Endothelial cell of umbilical vein (primary cell): ENCODE data around the gene HSF2. TPM values are rescaled to one million over a fixed set of nuclear protein-coding genes. Genes with fewer than 3 reads are reported as not detected.
A peak's percentile ranks its signal among the peaks of the same experiment; 100 is the strongest.

Experiments
- BruUV-seq: library from RNA; stranded (reverse); fragments of 400-500 nt; replicated peaks from 2 replicates; lab custom pipeline; 2021; lab: Mats Ljungman, UMichigan
- CTCF ChIA-PET: fragments of 300-600, 350-600 bp; sonication (Branson Sonifier 250); formaldehyde crosslinking; loops from one replicate; lab custom pipeline; 2021; ENCODE audit warnings: antibody characterized with exemption, inconsistent platforms; lab: Charles Lee
- POLR2A ChIA-PET: fragments of 300-600, 350-600 bp; sonication (Branson Sonifier 250); formaldehyde crosslinking; loops from one replicate; lab custom pipeline; 2021; ENCODE audit warnings: antibody characterized with exemption, inconsistent platforms; lab: Charles Lee
- DNase-seq: peaks from one replicate; pipeline ENCODE4 v3.0.0-alpha.2; 2011; ENCODE audit warnings: low read depth, low spot score
- FAIRE-seq: peaks from 2 replicates; lab custom pipeline; 2011; peaks lifted over from hg19 to GRCh38; lab: Jason Lieb, UNC
- H2AFZ ChIP-seq: 2 replicates; pipeline ENCODE4 v1.6.0; 2012; ENCODE audit warnings: low read depth, low read length, control low read depth, inconsistent platforms
- H3K27ac ChIP-seq: 2 replicates; pipeline ENCODE4 v1.5.1; 2011; ENCODE audit warnings: low read depth, mild to moderate bottlenecking, control low read depth, low read length, moderate library complexity; ENCODE audit not compliant: insufficient read depth
- H3K27me3 ChIP-seq, 2 experiments: 2 replicates each; pipeline versions ENCODE4 v1.6.0 to v1.6.1; 2011; ENCODE audit warnings: low read length in 2 of 2, mixed read lengths in 1 of 2; ENCODE audit not compliant: control insufficient read depth in 2 of 2, insufficient read depth in 2 of 2
- H3K36me3 ChIP-seq, 2 experiments: 2 replicates in 1 of 2; 3 replicates in 1 of 2; pipeline ENCODE4 v1.5.1; 2011; ENCODE audit warnings: low read length in 2 of 2, mild to moderate bottlenecking in 1 of 2, moderate library complexity in 1 of 2; ENCODE audit not compliant: control insufficient read depth in 2 of 2, insufficient read depth in 2 of 2; ENCODE audit errors: extremely low read depth in 1 of 2
- H3K4me1 ChIP-seq: 3 replicates; pipeline ENCODE4 v1.5.1; 2011; ENCODE audit warnings: mild to moderate bottlenecking, low read length; ENCODE audit not compliant: control insufficient read depth, insufficient read depth; ENCODE audit errors: extremely low read depth
- H3K4me2 ChIP-seq: 2 replicates; pipeline ENCODE4 v1.6.1; 2011; ENCODE audit warnings: low read length, control low read depth, mixed read lengths; ENCODE audit not compliant: insufficient read depth
- H3K4me3 ChIP-seq, 3 experiments: fragments of 200-600 bp in 1 of 3; sonication (generic), shearing (Covaris generic) in 1 of 3; replicated peaks in 1 of 3; 2 replicates each; pipeline ENCODE4 v1.5.1; 2011 to 2016; ENCODE audit warnings: control low read depth in 3 of 3, low read length in 3 of 3, mild to moderate bottlenecking in 2 of 3, inconsistent platforms in 1 of 3, low read depth in 1 of 3, moderate library complexity in 1 of 3; ENCODE audit not compliant: insufficient read depth in 1 of 3
- H3K79me2 ChIP-seq: 2 replicates; pipeline ENCODE4 v1.6.0; 2012; ENCODE audit warnings: low read length, inconsistent platforms; ENCODE audit not compliant: control insufficient read depth, insufficient read depth
- H3K9ac ChIP-seq: replicated peaks from 2 replicates; pipeline ENCODE3; 2011; ENCODE audit warnings: low read length, control low read depth; ENCODE audit not compliant: insufficient read depth; ENCODE audit errors: extremely low read depth
- H3K9me1 ChIP-seq: replicated peaks from 3 replicates; pipeline ENCODE4 v1.6.0; 2011; ENCODE audit warnings: mild to moderate bottlenecking, low read length; ENCODE audit not compliant: control insufficient read depth, insufficient read depth; ENCODE audit errors: extremely low read depth
- H3K9me3 ChIP-seq: replicated peaks from 2 replicates; pipeline ENCODE4 v1.5.1; 2012; ENCODE audit warnings: low read length, inconsistent platforms; ENCODE audit not compliant: control insufficient read depth, insufficient read depth
- H4K20me1 ChIP-seq: replicated peaks from 2 replicates; pipeline ENCODE3; 2011; ENCODE audit warnings: mild to moderate bottlenecking, low read length; ENCODE audit not compliant: control insufficient read depth, insufficient read depth; ENCODE audit errors: extremely low read depth
- EZH2 ChIP-seq: IDR thresholded peaks from 2 replicates; pipeline ENCODE4 v1.6.1; 2012; ENCODE audit warnings: borderline replicate concordance, low read depth, mild to moderate bottlenecking, moderate library complexity, low read length, inconsistent platforms; ENCODE audit not compliant: severe bottlenecking
- FOS ChIP-seq: IDR thresholded peaks from 2 replicates; pipeline ENCODE4 v1.6.1; 2011; ENCODE audit warnings: mild to moderate bottlenecking, low read length, moderate library complexity, borderline replicate concordance; ENCODE audit not compliant: insufficient read depth
- GATA2 ChIP-seq: IDR thresholded peaks from 2 replicates; pipeline ENCODE4 v1.7.0; 2011; ENCODE audit warnings: low read depth, mild to moderate bottlenecking, moderate library complexity, mixed read lengths, low read length; ENCODE audit not compliant: insufficient read length, insufficient read depth
- JUN ChIP-seq: IDR thresholded peaks from 2 replicates; pipeline ENCODE4 v1.6.1; 2011; ENCODE audit warnings: borderline replicate concordance, low read depth; ENCODE audit not compliant: insufficient read length, insufficient read depth
- MAX ChIP-seq: IDR thresholded peaks from 2 replicates; pipeline ENCODE4 v1.6.1; 2011; ENCODE audit not compliant: insufficient read depth, insufficient read length
- MYC ChIP-seq: IDR thresholded peaks from one replicate; pipeline ENCODE4 v1.6.1; 2011; ENCODE audit warnings: mild to moderate bottlenecking, low read depth, low read length
- POLR2A ChIP-seq: IDR thresholded peaks from 2 replicates; pipeline ENCODE4 v1.6.1; 2012; ENCODE audit warnings: low read depth, mild to moderate bottlenecking, control low read depth, low read length
- POLR2AphosphoS5 ChIP-seq: IDR thresholded peaks from 2 replicates; pipeline ENCODE4 v1.6.1; 2012; ENCODE audit warnings: low read depth, mild to moderate bottlenecking, control low read depth, low read length, moderate library complexity; ENCODE audit not compliant: insufficient read depth
- dilution Hi-C: fragments of 300-500 bp; cut with MboI; formaldehyde crosslinking; loops from one replicate; pipeline ENCODE4 v1.15.0; 2019; ENCODE audit warnings: low sequenced_read_pairs; ENCODE audit not compliant: extremely low pct_ligation_motif_present
- intact Hi-C: fragments of 100-400 bp; cut with micrococcal nuclease; formaldehyde crosslinking; loops from one replicate; pipeline ENCODE4 v1.10.0; 2022
- polyA plus RNA-seq, 4 experiments: library from polyadenylated mRNA; depleted of rRNA in 3 of 4; stranded (reverse) in 3 of 4; unstranded in 1 of 4; fragments of >200 nt; gene quantifications; 2 replicates each; pipeline versions ENCODE4 v1.2.1 to v1.2.3, GENCODE V29; 2011 to 2012; ENCODE audit warnings: missing spikeins in 1 of 4
- total RNA-seq: library from RNA; stranded (reverse); gene quantifications from 2 replicates; pipeline ENCODE4 v1.2.3, GENCODE V29; 2021
- TF ChIP-seq, protein P1 (sequence below), 2 donors: IDR thresholded peaks; 1 replicate in 1 of 2; 2 replicates in 1 of 2; pipeline ENCODE4 v1.5.1; 2011; ENCODE audit warnings: low read length in 2 of 2, mild to moderate bottlenecking in 2 of 2, moderate library complexity in 2 of 2, control low read depth in 1 of 2, inconsistent platforms in 1 of 2, low read depth in 1 of 2; ENCODE audit not compliant: insufficient read depth in 1 of 2; ENCODE audit errors: extremely low read depth in 1 of 2

The HSF2 gene
- total and polyA plus RNA-seq, 2 donors (not counting 3 experiments of a cell fraction or from before 2014, with no cell fraction given) = 8.0 to 13.3 TPM

GRCh38 chr6:122399055-122399347, 451 bp upstream of the HSF2 start:
- no peak overlapping the region for H3K4me3 ChIP-seq
- TF ChIP-seq JUN (no peak), FOS (no peak), POLR2AphosphoS5 (no peak), MYC (no peak), EZH2 (no peak), GATA2 (no peak), MAX (no peak), POLR2A (no peak)
- TF ChIP-seq, protein P1, sequence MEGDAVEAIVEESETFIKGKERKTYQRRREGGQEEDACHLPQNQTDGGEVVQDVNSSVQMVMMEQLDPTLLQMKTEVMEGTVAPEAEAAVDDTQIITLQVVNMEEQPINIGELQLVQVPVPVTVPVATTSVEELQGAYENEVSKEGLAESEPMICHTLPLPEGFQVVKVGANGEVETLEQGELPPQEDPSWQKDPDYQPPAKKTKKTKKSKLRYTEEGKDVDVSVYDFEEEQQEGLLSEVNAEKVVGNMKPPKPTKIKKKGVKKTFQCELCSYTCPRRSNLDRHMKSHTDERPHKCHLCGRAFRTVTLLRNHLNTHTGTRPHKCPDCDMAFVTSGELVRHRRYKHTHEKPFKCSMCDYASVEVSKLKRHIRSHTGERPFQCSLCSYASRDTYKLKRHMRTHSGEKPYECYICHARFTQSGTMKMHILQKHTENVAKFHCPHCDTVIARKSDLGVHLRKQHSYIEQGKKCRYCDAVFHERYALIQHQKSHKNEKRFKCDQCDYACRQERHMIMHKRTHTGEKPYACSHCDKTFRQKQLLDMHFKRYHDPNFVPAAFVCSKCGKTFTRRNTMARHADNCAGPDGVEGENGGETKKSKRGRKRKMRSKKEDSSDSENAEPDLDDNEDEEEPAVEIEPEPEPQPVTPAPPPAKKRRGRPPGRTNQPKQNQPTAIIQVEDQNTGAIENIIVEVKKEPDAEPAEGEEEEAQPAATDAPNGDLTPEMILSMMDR (IDR thresholded peaks at IDR 0.05; ENCODE audit: extremely low read depth in 1 of 2, insufficient read depth in 1 of 2, low read depth in 1 of 2, low read length in 2 of 2) = no peak
- intact Hi-C loops = loop anchor here (1.0 to 10.0 kb wide), 4 partner anchors 16 to 962 kb away; partner anchors contain the start of genes GJA1, SERINC1 and SMPDL3A
- no peak overlapping the region for H3K27ac ChIP-seq
- peak overlapping the region; percentile 71 for H2AFZ ChIP-seq
- H3K27me3 ChIP-seq = peaks cover 6% of the 10 kb centered on the region in 2 experiments
- ChIA-PET CTCF (interaction anchor here (1.1 to 1.6 kb wide), 7 partner anchors 9 to 133 kb away, joined by 3 to 6 read pairs (median 4); no protein-coding TSS in a partner anchor), POLR2A (interaction anchor here (0.6 kb wide), 1 partner anchor 72 kb away, joined by 3 read pairs; the partner anchor contains the start of gene SERINC1)
- peaks cover 37% of the 10 kb centered on the region for H3K79me2 ChIP-seq
- DNase-seq (no peak), FAIRE-seq (no peak)
- no peak overlapping the region for H3K9ac ChIP-seq
- H3K36me3 ChIP-seq = no peaks in the 10 kb centered on the region
- no peaks in the 10 kb centered on the region for H3K9me1 ChIP-seq
- H3K4me2 ChIP-seq = peak overlapping the region; percentile 45
- TSS peak; percentile 37 for BruUV-seq
- no peaks in the 10 kb centered on the region for H3K9me3 ChIP-seq
- peaks cover 11% of the 10 kb centered on the region for H3K4me1 ChIP-seq
- dilution Hi-C loops = no loop called here
- H4K20me1 ChIP-seq = no peaks in the 10 kb centered on the region
